22Rv1 (cell line): ENCODE measurements around the gene NCS1.

ENCODE experiments used
- H3K27ac ChIP-seq: fragments of 450-650 bp; 2 replicates; pipeline ENCODE4 v1.5.1; 2017
- CTCF ChIP-seq: fragments of 450-650 bp; IDR thresholded peaks from 2 replicates; pipeline ENCODE4 v1.5.1; 2017; ENCODE audit warnings: mild to moderate bottlenecking
- ZFX ChIP-seq: fragments of 450-650 bp; IDR thresholded peaks from 2 replicates; pipeline ENCODE4 v1.6.1; 2017; ENCODE audit warnings: antibody characterized with exemption, borderline replicate concordance

Gene NCS1

GRCh38 chr9:130208600-130209347, 36.6 kb downstream of the NCS1 start:
- no peak overlapping the region for H3K27ac ChIP-seq
- no peak for TF ChIP-seq ZFX
- TF ChIP-seq CTCF = no peak

- no peak for TF ChIP-seq CTCF
- no peak for TF ChIP-seq ZFX
- H3K27ac ChIP-seq = no peak overlapping the region
Measured at GRCh38 chr9:130209422-130209821, 37.2 kb downstream of the NCS1 start.

- H3K27ac ChIP-seq = no peak overlapping the region
- TF ChIP-seq CTCF = no peak
- TF ChIP-seq ZFX = no peak
Measured at GRCh38 chr9:130211548-130212226, 39.5 kb downstream of the NCS1 start.

DNA sequence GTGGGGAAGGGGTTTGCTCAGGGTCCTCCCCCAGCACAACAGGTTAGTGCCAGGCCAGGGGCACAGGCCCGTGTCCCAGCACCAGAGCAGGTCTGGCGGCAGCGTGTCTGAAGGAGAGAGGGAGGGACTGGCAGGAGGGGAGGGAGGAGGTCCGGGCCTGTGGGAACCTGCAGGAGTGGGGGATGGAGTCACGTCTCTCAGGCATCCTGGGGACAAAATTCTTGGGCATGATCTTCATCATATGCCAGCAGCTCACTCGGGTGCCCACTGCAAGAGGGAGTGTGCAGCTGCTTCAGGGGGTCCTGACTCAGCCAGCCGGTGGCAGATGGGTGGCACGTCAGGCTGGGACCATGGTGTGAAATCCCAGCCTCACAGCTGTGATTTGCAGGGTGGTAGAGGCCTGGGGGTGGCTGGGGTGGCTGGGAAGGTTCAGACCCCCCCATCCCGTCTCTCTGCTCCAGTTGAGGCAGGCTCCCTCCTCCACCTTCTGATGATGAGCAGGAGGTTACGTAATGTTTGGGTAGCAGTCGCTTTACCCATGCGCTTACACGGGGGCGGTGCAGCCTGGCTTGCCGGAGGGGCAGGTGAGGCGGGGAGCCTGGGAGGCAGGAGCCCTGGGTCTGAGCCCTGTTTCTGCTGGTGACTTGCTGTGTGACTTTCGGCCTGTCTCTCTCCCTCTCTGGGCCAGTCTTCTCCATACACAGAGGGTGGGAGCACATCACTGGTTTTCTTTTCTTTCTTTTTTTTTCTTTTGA, 40.5 kb downstream of the NCS1 start:
- TF ChIP-seq ZFX (no peak), CTCF (no peak)
- H3K27ac ChIP-seq = no peak overlapping the region

GRCh38 chr9:130213911-130214761, 41.9 kb downstream of the NCS1 start:
- no peak overlapping the region for H3K27ac ChIP-seq
- TF ChIP-seq ZFX (no peak), CTCF (no peak)

DNA sequence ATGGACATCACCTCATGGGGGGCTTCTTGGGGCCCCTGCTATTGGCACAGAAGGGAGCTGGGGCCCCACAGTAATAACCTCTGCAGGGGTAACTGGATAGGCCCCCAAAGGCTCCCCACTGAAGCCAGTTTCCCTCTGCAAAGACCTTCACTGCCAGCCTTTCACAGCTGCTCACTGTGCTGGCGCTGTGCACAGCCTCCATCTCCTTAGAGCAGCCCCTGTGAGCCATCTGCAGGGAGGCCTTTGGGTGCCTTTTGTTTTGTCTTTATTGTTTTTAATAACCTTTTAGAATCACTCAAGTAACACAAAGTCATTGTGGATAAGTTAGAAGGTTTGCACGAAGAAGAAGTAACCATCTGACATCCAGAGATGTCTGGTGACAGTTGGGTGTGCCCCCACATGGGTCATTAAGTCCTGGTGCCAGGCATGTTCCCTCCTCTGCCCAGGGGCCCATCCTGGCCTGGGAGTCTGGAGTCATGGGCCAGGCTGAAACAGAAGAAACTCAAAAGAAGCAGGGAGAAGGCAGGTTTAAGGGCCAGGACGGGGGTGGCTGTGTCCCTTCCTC, 42.7 kb downstream of the NCS1 start:
- TF ChIP-seq ZFX (no peak), CTCF (no peak)
- no peak overlapping the region for H3K27ac ChIP-seq
